WTC11 (cell line): ENCODE measurements around the gene MVK.

Source experiments
- CREB1 ChIP-seq: sonication (generic); formaldehyde crosslinking; IDR thresholded peaks from 2 replicates; pipeline ENCODE4 v1.8.0; 2023; ENCODE audit warnings: mild to moderate bottlenecking, missing genetic modification reagents
- FOXK1 ChIP-seq: sonication (generic); formaldehyde crosslinking; IDR thresholded peaks from 2 replicates; pipeline ENCODE4 v1.8.0; 2022; ENCODE audit warnings: mild to moderate bottlenecking, moderate library complexity, missing genetic modification reagents
- HMGA2 ChIP-seq: fragments of 250-450 bp; sonication (Bioruptor Pico); IDR thresholded peaks from 2 replicates; pipeline ENCODE4 v1.4.0; 2021; ENCODE audit warnings: mild to moderate bottlenecking, moderate library complexity
- JUN ChIP-seq: sonication (generic); formaldehyde crosslinking; IDR thresholded peaks from 2 replicates; pipeline ENCODE4 v1.8.0; 2023; ENCODE audit warnings: mild to moderate bottlenecking, missing genetic modification reagents
- NR2C2 ChIP-seq: sonication (generic); formaldehyde crosslinking; IDR thresholded peaks from 2 replicates; pipeline ENCODE4 v1.8.0; 2022; ENCODE audit warnings: mild to moderate bottlenecking, missing genetic modification reagents
- TEAD1 ChIP-seq: sonication (generic); formaldehyde crosslinking; IDR thresholded peaks from 2 replicates; pipeline ENCODE4 v1.8.0; 2022; ENCODE audit warnings: mild to moderate bottlenecking, missing genetic modification reagents
- ZNF423 ChIP-seq: fragments of 250-450 bp; sonication (Bioruptor Pico); IDR thresholded peaks from 2 replicates; pipeline ENCODE4 v2.1.2; 2022; ENCODE audit warnings: mild to moderate bottlenecking, moderate library complexity
- TF ChIP-seq, protein P1 (sequence below): fragments of 200-600 bp; IDR thresholded peaks from 2 replicates; pipeline ENCODE4 v1.8.0; 2022; ENCODE audit warnings: antibody characterized with exemption

- TF ChIP-seq, protein P1, sequence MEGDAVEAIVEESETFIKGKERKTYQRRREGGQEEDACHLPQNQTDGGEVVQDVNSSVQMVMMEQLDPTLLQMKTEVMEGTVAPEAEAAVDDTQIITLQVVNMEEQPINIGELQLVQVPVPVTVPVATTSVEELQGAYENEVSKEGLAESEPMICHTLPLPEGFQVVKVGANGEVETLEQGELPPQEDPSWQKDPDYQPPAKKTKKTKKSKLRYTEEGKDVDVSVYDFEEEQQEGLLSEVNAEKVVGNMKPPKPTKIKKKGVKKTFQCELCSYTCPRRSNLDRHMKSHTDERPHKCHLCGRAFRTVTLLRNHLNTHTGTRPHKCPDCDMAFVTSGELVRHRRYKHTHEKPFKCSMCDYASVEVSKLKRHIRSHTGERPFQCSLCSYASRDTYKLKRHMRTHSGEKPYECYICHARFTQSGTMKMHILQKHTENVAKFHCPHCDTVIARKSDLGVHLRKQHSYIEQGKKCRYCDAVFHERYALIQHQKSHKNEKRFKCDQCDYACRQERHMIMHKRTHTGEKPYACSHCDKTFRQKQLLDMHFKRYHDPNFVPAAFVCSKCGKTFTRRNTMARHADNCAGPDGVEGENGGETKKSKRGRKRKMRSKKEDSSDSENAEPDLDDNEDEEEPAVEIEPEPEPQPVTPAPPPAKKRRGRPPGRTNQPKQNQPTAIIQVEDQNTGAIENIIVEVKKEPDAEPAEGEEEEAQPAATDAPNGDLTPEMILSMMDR: no peak
- no peak for TF ChIP-seq HMGA2 (CRISPR knock-in tag)
- no peak for TF ChIP-seq CREB1 (CRISPR knock-in tag)
- no peak for TF ChIP-seq TEAD1
- TF ChIP-seq JUN: no peak
- TF ChIP-seq FOXK1 (CRISPR knock-in tag): no peak
- no peak for TF ChIP-seq NR2C2 (CRISPR knock-in tag)
- no peak for TF ChIP-seq ZNF423 (CRISPR knock-in tag)
Measured at GRCh38 chr12:109549613-109550270, 23.9 kb upstream of the MVK start.
